Sigmoid colon (tissue), 7 donors: ENCODE data around the gene STX12. TPM values are rescaled to one million over a fixed set of nuclear protein-coding genes. Genes with fewer than 3 reads are reported as not detected.
"Not testable (repeated sequence)": the region's sequence is repeated elsewhere in the genome, so short reads cannot be mapped to it uniquely, and the experiment has no call there.

Source experiments
- DNase-seq: peaks from one replicate; pipeline ENCODE4 v3.0.0-alpha.2; 2019
- H3K27ac ChIP-seq, 4 donors: fragments of 200-600 bp; sonication (generic); one replicate each; pipeline ENCODE4 v1.5.1; 2016 to 2019; ENCODE audit warnings: mild to moderate bottlenecking in 1 of 4
- H3K27me3 ChIP-seq, 3 donors: fragments of 200-600 bp; sonication (generic); one replicate each; pipeline ENCODE4 v1.5.1; 2019; ENCODE audit warnings: mild to moderate bottlenecking in 1 of 3
- H3K36me3 ChIP-seq, 4 donors: fragments of 200-600 bp; sonication (generic); one replicate each; pipeline ENCODE4 v1.5.1; 2016 to 2019
- H3K4me1 ChIP-seq, 4 donors: fragments of 200-600 bp; sonication (generic); one replicate each; pipeline ENCODE4 v1.5.1; 2017 to 2019
- H3K4me3 ChIP-seq, 4 donors: fragments of 200-600 bp; sonication (generic); one replicate each; pipeline ENCODE4 v1.5.1; 2017 to 2019; ENCODE audit warnings: mild to moderate bottlenecking in 2 of 4, moderate library complexity in 1 of 4
- H3K9me3 ChIP-seq, 4 donors: fragments of 200-600 bp in 3 of 4; sonication (generic) in 3 of 4; one replicate each; pipeline versions ENCODE4 v1.5.1 to v1.6.1; 2013 to 2019
- EP300 ChIP-seq, 4 donors: sonication (generic); formaldehyde crosslinking; IDR thresholded peaks; one replicate each; pipeline ENCODE4 v1.6.1; 2017; ENCODE audit warnings: antibody characterized with exemption in 4 of 4
- POLR2A ChIP-seq, 2 donors: fragments of 450-650 bp; IDR thresholded peaks; one replicate each; pipeline ENCODE4 v1.6.1; 2016; ENCODE audit warnings: antibody characterized with exemption in 2 of 2, mild to moderate bottlenecking in 2 of 2, moderate library complexity in 2 of 2
- POLR2AphosphoS5 ChIP-seq, 4 donors: sonication (generic); formaldehyde crosslinking; IDR thresholded peaks; one replicate each; pipeline ENCODE4 v1.6.1; 2017; ENCODE audit warnings: antibody characterized with exemption in 4 of 4
- WGBS, 2 donors: extraction: QIAGEN DNeasy Blood & Tissue Kit; methylation state at CpG; one replicate each; pipeline ENCODE4 v1.1.7; 2013; 5-methylcytosine and 5-hydroxymethylcytosine counted together
- intact Hi-C: fragments of 100-400 bp; cut with DNase I; formaldehyde crosslinking; loops from one replicate; pipeline ENCODE4 v1.15.1; 2023
- polyA plus RNA-seq, 3 donors: library from polyadenylated mRNA; stranded (reverse); fragments of 200-250 nt; gene quantifications; one replicate each; pipeline ENCODE4 v1.2.3, GENCODE V29; 2013
- total RNA-seq, 4 donors: library from RNA; depleted of rRNA; stranded (reverse); fragments of >200 nt; gene quantifications; one replicate each; pipeline ENCODE4 v1.1.0, GENCODE V29; 2016
- TF ChIP-seq, protein P1 (sequence below), 4 experiments: fragments of 450-650 bp in 3 of 4; fragments of 200-600 bp in 1 of 4; IDR thresholded peaks; one replicate each; pipeline ENCODE4 v1.5.1; 2016 to 2019; ENCODE audit warnings: antibody characterized with exemption in 4 of 4, mild to moderate bottlenecking in 3 of 4, moderate library complexity in 2 of 4
- donor health status: healthy with polysubstance abuse.
- donor health status: Bipolar disorder and iron deficiency.
- donor health status: healthy.

The STX12 gene
- total and polyA plus RNA-seq, 7 donors: 38.5 to 78.6 (median 54.2) TPM

DNA sequence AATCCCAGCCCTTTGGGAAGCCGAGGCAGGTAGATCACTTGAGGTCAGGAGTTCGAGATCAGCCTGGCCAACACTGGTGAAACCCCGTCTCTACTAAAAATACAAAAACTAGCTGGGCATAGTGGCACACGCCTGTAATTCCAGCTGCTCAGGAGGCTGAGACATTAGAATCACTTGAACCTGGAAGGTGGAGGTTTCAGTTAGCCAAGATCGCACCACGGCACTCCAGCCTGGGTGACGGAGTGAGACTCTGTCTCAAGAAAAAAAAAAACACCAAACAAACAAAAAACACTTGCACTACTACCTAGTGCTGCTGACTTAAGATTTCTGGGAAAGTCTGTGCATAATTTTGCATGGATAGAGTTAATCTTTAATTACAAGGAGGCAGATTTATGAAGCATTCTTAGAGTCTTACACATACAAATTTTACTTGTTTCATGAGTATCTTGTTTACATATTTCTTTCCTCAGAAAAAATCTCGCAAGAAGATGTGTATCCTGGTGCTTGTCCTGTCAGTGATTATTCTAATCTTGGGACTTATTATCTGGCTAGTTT is 48.8 kb downstream of the STX12 start:
- no peaks in the 10 kb centered on the region for H3K9me3 ChIP-seq
- H3K27me3 ChIP-seq: no peaks in the 10 kb centered on the region
- DNase-seq: no peak
- peaks cover 0 to 7% (median 0%) of the 10 kb centered on the region in 4 donors for H3K4me1 ChIP-seq
- no peak overlapping the region for H3K4me3 ChIP-seq
- H3K27ac ChIP-seq: no peak overlapping the region
- peaks cover 20 to 73% (median 35%) of the 10 kb centered on the region in 4 donors for H3K36me3 ChIP-seq
- TF ChIP-seq EP300 (IDR thresholded peaks at IDR 0.05) (no peak), POLR2AphosphoS5 (IDR thresholded peaks at IDR 0.05) (no peak), POLR2A (IDR thresholded peaks at IDR 0.05) (no peak)
- TF ChIP-seq, protein P1, sequence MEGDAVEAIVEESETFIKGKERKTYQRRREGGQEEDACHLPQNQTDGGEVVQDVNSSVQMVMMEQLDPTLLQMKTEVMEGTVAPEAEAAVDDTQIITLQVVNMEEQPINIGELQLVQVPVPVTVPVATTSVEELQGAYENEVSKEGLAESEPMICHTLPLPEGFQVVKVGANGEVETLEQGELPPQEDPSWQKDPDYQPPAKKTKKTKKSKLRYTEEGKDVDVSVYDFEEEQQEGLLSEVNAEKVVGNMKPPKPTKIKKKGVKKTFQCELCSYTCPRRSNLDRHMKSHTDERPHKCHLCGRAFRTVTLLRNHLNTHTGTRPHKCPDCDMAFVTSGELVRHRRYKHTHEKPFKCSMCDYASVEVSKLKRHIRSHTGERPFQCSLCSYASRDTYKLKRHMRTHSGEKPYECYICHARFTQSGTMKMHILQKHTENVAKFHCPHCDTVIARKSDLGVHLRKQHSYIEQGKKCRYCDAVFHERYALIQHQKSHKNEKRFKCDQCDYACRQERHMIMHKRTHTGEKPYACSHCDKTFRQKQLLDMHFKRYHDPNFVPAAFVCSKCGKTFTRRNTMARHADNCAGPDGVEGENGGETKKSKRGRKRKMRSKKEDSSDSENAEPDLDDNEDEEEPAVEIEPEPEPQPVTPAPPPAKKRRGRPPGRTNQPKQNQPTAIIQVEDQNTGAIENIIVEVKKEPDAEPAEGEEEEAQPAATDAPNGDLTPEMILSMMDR (IDR thresholded peaks at IDR 0.05): no peak
- WGBS, 2 donors: 90 to 94% methylated on average over 8 of the region's 8 CpGs
- intact Hi-C loops: no loop called here

DNA sequence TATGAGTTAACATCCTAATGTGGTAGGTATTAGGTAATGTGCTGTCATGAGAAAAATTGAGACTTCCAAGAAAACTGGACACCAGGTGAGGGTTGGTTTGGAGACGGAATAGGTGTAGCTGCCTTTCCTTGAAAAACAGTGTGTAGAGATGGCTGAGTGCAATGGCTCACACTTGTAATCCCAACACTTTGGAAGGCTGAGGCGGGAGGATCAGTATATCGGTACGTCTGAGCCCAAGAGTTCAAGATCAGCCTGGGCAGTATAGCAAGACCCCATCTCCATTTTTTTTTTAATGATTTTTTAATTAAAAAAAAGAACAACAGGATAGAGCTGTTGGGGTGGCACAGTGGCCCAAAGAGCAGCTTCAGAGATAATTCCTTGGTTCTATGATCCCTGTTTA is 50.8 kb downstream of the STX12 start:
- Histone ChIP-seq H3K4me3 (no peak overlapping the region), H3K27me3 (no peaks in the 10 kb centered on the region), H3K9me3 (no peaks in the 10 kb centered on the region), H3K36me3 (peaks cover 8 to 58% (median 21%) of the 10 kb centered on the region in 4 donors), H3K4me1 (no peaks in the 10 kb centered on the region), H3K27ac (no peak overlapping the region)
- intact Hi-C loops: no loop called here
- TF ChIP-seq POLR2AphosphoS5 (IDR thresholded peaks at IDR 0.05): no peak
- DNase-seq: no peak
- WGBS, 2 donors: 97 to 98% methylated on average over 4 of the region's 4 CpGs

DNA sequence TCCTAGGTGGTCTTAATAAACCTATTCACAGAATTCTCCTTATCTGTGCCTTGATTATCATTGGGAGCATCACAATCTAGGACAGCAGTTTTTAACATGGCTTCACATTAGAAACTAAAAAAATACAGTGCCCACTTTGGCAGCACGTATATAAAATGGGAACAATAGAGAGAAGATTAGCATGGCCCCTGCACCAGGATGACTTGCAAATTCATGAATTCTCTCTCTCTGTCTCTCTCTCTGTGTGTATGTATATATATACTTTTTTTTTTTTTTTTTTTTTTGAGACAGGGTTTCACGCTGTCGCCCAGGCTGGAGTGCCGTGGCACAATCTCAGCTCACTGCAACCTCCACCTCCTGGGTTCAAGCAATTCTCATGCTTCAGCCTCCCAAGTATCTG is 51.4 kb downstream of the STX12 start:
- TF ChIP-seq, protein P1 (IDR thresholded peaks at IDR 0.05): no peak
- TF ChIP-seq POLR2AphosphoS5 (IDR thresholded peaks at IDR 0.05): no peak
- no peak for TF ChIP-seq POLR2A (IDR thresholded peaks at IDR 0.05)
- no peak for TF ChIP-seq EP300 (IDR thresholded peaks at IDR 0.05)
- H3K4me3 ChIP-seq: no peak overlapping the region
- intact Hi-C loops: no loop called here
- no peak overlapping the region for H3K27ac ChIP-seq
- H3K36me3 ChIP-seq: peaks cover 5 to 51% (median 16%) of the 10 kb centered on the region in 4 donors
- no peaks in the 10 kb centered on the region for H3K27me3 ChIP-seq
- H3K9me3 ChIP-seq: no peaks in the 10 kb centered on the region
- H3K4me1 ChIP-seq: no peaks in the 10 kb centered on the region
- DNase-seq: no peak
- WGBS, 2 donors: 97 to 99% methylated on average over 4 of the region's 4 CpGs

DNA sequence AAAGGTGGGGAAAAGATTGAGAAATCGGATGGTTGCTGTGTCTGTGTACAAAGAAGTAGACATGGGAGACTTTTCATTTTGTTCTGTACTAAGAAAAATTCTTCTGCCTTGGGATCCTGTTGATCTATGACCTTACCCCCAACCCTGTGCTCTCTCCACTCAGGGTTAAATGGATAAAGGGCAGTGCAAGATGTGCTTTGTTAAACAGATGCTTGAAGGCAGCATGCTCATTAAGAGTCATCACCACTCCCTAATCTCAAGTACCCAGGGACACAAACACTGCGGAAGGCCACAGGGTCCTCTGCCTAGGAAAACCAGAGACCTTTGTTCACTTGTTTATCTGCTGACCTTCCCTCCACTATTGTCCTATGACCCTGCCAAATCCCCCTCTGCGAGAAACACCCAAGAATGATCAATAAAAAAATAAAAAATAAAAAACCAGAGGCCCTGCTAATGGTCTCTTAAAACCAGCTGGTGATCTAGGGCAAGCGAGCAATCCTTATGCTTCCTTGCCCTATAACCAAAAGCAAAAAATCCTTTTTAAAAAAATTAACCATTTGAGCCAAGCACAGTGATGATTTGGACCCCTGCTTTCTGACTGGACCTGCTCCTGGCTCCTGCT is 56.4 kb downstream of the STX12 start:
- H3K27ac ChIP-seq: peak overlapping the region; percentile 87 to 94 (median 92)
- H3K4me3 ChIP-seq, H3K27me3 ChIP-seq, intact Hi-C loops, DNase-seq, H3K9me3 ChIP-seq: not testable (repeated sequence)
- peaks cover 0 to 20% (median 15%) of the 10 kb centered on the region in 4 donors for H3K4me1 ChIP-seq
- WGBS, 2 donors: 76 to 80% methylated on average over 3 of the region's 4 CpGs
- peaks cover 0 to 28% (median 10%) of the 10 kb centered on the region in 4 donors for H3K36me3 ChIP-seq

DNA sequence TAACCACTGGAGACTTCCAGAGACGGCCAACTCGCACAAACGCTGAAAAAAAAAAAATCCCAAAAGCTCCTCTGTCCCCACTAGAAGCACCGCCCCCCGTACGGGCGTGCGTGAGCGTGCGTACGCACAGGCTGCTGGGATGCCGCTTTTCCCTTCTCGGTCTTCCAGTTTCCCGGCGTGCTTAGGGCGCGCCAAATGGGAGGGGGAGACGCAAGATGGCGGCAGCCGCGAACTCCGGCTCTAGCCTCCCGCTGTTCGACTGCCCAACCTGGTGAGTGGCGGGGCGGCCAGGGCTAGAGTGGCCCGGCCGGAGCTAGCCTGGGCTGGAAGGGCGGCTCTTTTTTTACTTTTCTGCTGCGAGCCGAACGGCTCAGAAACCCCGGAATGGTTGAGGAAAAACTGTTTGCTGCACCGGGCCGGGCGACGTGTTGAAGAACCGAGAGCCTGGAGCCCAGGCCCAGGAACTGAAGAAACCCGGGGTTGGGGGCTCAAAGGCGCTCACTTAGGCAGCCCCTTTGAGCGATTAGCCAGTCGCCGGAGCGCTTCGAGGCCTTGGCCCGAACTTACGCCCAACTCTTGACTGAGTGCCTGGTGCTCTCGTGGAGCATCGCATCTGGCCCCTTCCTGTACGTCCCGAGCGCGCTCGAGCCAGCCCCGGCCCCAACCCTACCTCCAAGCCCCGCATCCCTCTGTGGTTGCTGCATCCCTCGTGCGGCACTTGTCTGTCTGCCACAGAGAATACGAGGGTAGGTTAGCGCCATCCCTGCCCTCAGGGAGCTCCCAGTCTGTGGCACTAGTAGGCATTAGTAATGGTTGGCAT is 57.8 kb downstream of the STX12 start, which contains the start of gene PPP1R8:
Gene PPP1R8, plus strand, starts transcription at position 162 of the 820 bp plus-strand sequence. Its CDS starts 54 bp downstream, at position 216.
- Histone ChIP-seq H3K36me3 (peaks cover 0 to 26% (median 11%) of the 10 kb centered on the region in 4 donors), H3K4me1 (peaks cover 0 to 20% (median 15%) of the 10 kb centered on the region in 4 donors), H3K9me3 (no peaks in the 10 kb centered on the region), H3K4me3 (peak within 1 kb of the TSS; percentile 69 to 99 (median 84)), H3K27me3 (no peaks in the 10 kb centered on the region), H3K27ac (peak within 1 kb of the TSS; percentile 87 to 94 (median 92))
- 0% methylated on average over 60 of the region's 60 CpGs for WGBS, 2 donors
- intact Hi-C loops: no loop called here
- peak; percentile 72 to 84 for TF ChIP-seq POLR2A (IDR thresholded peaks at IDR 0.05)
- TF ChIP-seq POLR2AphosphoS5 (IDR thresholded peaks at IDR 0.05): peak; percentile 80 to 97 (median 94)
- peak in 1 of 4 donors; percentile 84 for TF ChIP-seq EP300 (IDR thresholded peaks at IDR 0.05)
- TF ChIP-seq, protein P1 (IDR thresholded peaks at IDR 0.05): no peak
- peak; percentile 96 for DNase-seq
